Fibroblast of villous mesenchyme (primary cell): ENCODE measurements around the gene ALKBH5. TPM values are rescaled to one million over a fixed set of nuclear protein-coding genes. Genes with fewer than 3 reads are reported as not detected.

Experiments used
- DNase-seq: peaks from one replicate; pipeline ENCODE4 v3.0.0-alpha.2; 2010; ENCODE audit warnings: low read depth
- H3K4me3 ChIP-seq: 2 replicates; pipeline ENCODE4 v1.5.1; 2011; ENCODE audit warnings: low read depth, mild to moderate bottlenecking, low read length
- CTCF ChIP-seq: IDR thresholded peaks from 2 replicates; pipeline ENCODE4 v1.5.1; 2012; ENCODE audit warnings: low read depth, mild to moderate bottlenecking, low read length; ENCODE audit not compliant: insufficient read depth
- total RNA-seq: library from RNA; depleted of rRNA; stranded (reverse); fragments of >200 nt; gene quantifications from 2 replicates; pipeline ENCODE4 v1.2.3, GENCODE V29; 2012

Gene ALKBH5
- total RNA-seq, 1 donor = 144 TPM

- peak; percentile 32 for DNase-seq
- no peak for TF ChIP-seq CTCF
These were observed 63.4 kb downstream of the ALKBH5 start for GRCh38 chr17:18246880-18247612.

GRCh38 chr17:18247613-18248001, 64.0 kb downstream of the ALKBH5 start:
- TF ChIP-seq CTCF = no peak
- DNase-seq = no peak
- H3K4me3 ChIP-seq = no peak overlapping the region

More at GRCh38 chr17:18246880-18247612, 63.4 kb downstream of the ALKBH5 start:
- no peak overlapping the region for H3K4me3 ChIP-seq

GRCh38 chr17:18248300-18248731, 64.7 kb downstream of the ALKBH5 start:
- H3K4me3 ChIP-seq = no peak overlapping the region
- TF ChIP-seq CTCF = peak; percentile 73
- DNase-seq = peak; percentile 71

GRCh38 chr17:18248811-18249210, 65.2 kb downstream of the ALKBH5 start:
- TF ChIP-seq CTCF = no peak
- DNase-seq = no peak

GRCh38 chr17:18250259-18250658, 66.6 kb downstream of the ALKBH5 start:
- no peak for DNase-seq
- H3K4me3 ChIP-seq = no peak overlapping the region
- TF ChIP-seq CTCF = no peak

More at GRCh38 chr17:18248811-18249210, 65.2 kb downstream of the ALKBH5 start:
- no peak overlapping the region for H3K4me3 ChIP-seq

- no peak for TF ChIP-seq CTCF
- H3K4me3 ChIP-seq = no peak overlapping the region
- DNase-seq = no peak
These were observed 67.1 kb downstream of the ALKBH5 start for GRCh38 chr17:18250708-18251107.

GRCh38 chr17:18251204-18251603, 67.6 kb downstream of the ALKBH5 start:
- H3K4me3 ChIP-seq = no peak overlapping the region
- no peak for TF ChIP-seq CTCF
- no peak for DNase-seq
